Mucosa of rectum (tissue), 2 donors: ENCODE results near the gene SLC35G3.
"Not testable (repeated sequence)": the region's sequence is repeated elsewhere in the genome, so short reads cannot be mapped to it uniquely, and the experiment has no call there.

ENCODE experiments used
- H3K27ac ChIP-seq, 2 donors: one replicate each; pipeline ENCODE4 v1.7.0; 2013; ENCODE audit warnings: inconsistent platforms in 2 of 2, low read depth in 2 of 2, low read length in 2 of 2
- H3K27me3 ChIP-seq, 2 donors: one replicate each; pipeline ENCODE4 v1.7.0; 2013; ENCODE audit warnings: low read length in 2 of 2; ENCODE audit not compliant: control insufficient read depth in 2 of 2, insufficient read depth in 2 of 2
- H3K36me3 ChIP-seq, 2 donors: one replicate each; pipeline ENCODE4 v1.7.0; 2013; ENCODE audit warnings: low read length in 2 of 2; ENCODE audit not compliant: control insufficient read depth in 2 of 2, insufficient read depth in 2 of 2
- H3K4me1 ChIP-seq, 2 donors: one replicate each; pipeline ENCODE4 v1.7.0; 2013; ENCODE audit warnings: low read length in 2 of 2, mild to moderate bottlenecking in 1 of 2; ENCODE audit not compliant: control insufficient read depth in 2 of 2, insufficient read depth in 2 of 2
- H3K4me3 ChIP-seq, 2 donors: one replicate each; pipeline ENCODE4 v1.7.0; 2013; ENCODE audit warnings: low read length in 2 of 2
- H3K9ac ChIP-seq, 2 donors: one replicate each; pipeline ENCODE4 v1.7.0; 2013; ENCODE audit warnings: low read length in 2 of 2, low read depth in 1 of 2, mild to moderate bottlenecking in 1 of 2
- H3K9me3 ChIP-seq, 2 donors: one replicate each; pipeline ENCODE4 v1.7.0; 2013; ENCODE audit warnings: low read length in 2 of 2; ENCODE audit not compliant: control insufficient read depth in 2 of 2
- donor health status: healthy.
- donor health status: Normal muscosa, but diverticular disease.

The SLC35G3 gene

GRCh38 chr17:35235289-35235688 is 41.1 kb upstream of the SLC35G3 start:
- Histone ChIP-seq H3K9ac (no peak overlapping the region), H3K27ac (no peak overlapping the region), H3K27me3 (no peaks in the 10 kb centered on the region), H3K9me3 (no peaks in the 10 kb centered on the region), H3K4me3 (no peak overlapping the region), H3K36me3 (no peaks in the 10 kb centered on the region), H3K4me1 (no peaks in the 10 kb centered on the region)

GRCh38 chr17:35234315-35234714 is 40.1 kb upstream of the SLC35G3 start:
- H3K9me3 ChIP-seq, H3K4me3 ChIP-seq, H3K36me3 ChIP-seq, H3K9ac ChIP-seq, H3K27me3 ChIP-seq, H3K27ac ChIP-seq, H3K4me1 ChIP-seq: not testable (repeated sequence)

DNA sequence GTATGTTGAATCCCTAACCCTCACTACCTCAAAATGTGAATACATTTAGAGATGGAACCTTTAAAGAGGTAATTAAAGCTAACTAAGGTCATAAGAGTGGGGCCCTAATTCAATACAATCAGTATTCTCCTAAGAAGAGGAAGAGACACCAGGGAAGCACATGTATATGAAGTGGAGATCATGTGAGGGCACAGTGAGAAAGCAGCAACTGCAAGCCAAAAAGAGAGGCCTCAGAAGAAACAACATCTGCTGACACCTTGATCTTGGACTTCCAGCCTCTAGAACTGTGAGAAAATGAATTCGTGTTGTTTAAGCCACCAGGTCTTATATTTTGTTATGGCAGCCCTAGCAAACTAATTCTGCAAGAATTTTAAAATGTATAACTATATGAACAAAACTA is 35.4 kb upstream of the SLC35G3 start:
- no peaks in the 10 kb centered on the region for H3K27me3 ChIP-seq

GRCh38 chr17:35227546-35227945 is 33.4 kb upstream of the SLC35G3 start:
- H3K9ac ChIP-seq = no peak overlapping the region
- no peaks in the 10 kb centered on the region for H3K4me1 ChIP-seq
- no peaks in the 10 kb centered on the region for H3K9me3 ChIP-seq
- no peak overlapping the region for H3K4me3 ChIP-seq
- no peak overlapping the region for H3K27ac ChIP-seq
- no peaks in the 10 kb centered on the region for H3K27me3 ChIP-seq
- no peaks in the 10 kb centered on the region for H3K36me3 ChIP-seq

More for the DNA sequence above, 35.4 kb upstream of the SLC35G3 start:
- Histone ChIP-seq H3K4me3 (no peak overlapping the region), H3K9me3 (no peaks in the 10 kb centered on the region), H3K27ac (no peak overlapping the region), H3K9ac (no peak overlapping the region), H3K36me3 (no peaks in the 10 kb centered on the region), H3K4me1 (no peaks in the 10 kb centered on the region)

- Histone ChIP-seq H3K27me3 (no peaks in the 10 kb centered on the region), H3K9me3 (no peaks in the 10 kb centered on the region), H3K4me3 (no peak overlapping the region), H3K27ac (no peak overlapping the region), H3K9ac (no peak overlapping the region), H3K4me1 (no peaks in the 10 kb centered on the region), H3K36me3 (no peaks in the 10 kb centered on the region)
Measured at GRCh38 chr17:35224436-35224835, 30.2 kb upstream of the SLC35G3 start.

DNA sequence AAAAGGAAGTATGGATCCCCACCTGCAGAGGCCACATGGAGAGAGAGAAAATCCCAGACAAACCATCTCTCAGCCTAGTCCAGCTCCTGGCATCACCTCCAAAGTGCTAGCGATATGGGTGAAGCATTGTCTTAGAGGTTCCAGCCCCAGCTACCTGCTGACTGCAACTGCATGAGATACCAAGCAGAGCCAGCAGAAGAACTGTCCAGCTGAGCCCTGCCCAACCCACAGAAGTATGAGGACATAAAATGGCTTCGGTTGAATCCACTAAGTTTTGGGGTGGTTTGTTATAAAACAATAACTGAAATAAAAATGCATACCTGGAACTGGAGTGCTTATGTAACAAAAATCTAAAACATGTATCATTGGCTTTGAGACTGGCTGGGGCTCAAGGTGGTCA is 28.3 kb upstream of the SLC35G3 start:
- Histone ChIP-seq H3K9me3 (no peaks in the 10 kb centered on the region), H3K4me3 (no peak overlapping the region), H3K27me3 (no peaks in the 10 kb centered on the region), H3K27ac (no peak overlapping the region), H3K9ac (no peak overlapping the region), H3K4me1 (no peaks in the 10 kb centered on the region), H3K36me3 (no peaks in the 10 kb centered on the region)

DNA sequence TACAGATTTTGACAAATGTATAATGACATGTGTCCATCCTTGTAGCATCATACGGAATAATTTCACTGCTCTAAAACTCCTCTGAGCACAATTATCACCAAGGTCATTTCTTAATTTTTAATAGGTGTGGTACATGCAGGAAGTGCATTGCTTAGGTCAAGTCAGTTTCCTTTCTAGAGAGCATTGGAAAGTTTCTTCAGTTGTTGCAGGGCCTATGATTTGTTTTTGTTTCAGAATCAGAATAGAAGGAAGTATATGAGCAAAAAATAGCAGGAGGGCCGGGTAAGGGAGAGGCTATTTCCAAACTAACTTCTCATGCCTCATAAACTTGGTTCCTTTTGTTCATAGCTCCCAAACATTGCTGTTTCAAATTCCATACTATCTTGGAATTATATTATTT is 24.7 kb upstream of the SLC35G3 start:
- Histone ChIP-seq H3K27me3 (no peaks in the 10 kb centered on the region), H3K27ac (peak overlapping the region in 1 of 2 donors; percentile 25), H3K4me3 (no peak overlapping the region), H3K4me1 (peaks cover 0 to 3% of the 10 kb centered on the region in 2 donors), H3K9ac (no peak overlapping the region), H3K9me3 (no peaks in the 10 kb centered on the region), H3K36me3 (no peaks in the 10 kb centered on the region)

DNA sequence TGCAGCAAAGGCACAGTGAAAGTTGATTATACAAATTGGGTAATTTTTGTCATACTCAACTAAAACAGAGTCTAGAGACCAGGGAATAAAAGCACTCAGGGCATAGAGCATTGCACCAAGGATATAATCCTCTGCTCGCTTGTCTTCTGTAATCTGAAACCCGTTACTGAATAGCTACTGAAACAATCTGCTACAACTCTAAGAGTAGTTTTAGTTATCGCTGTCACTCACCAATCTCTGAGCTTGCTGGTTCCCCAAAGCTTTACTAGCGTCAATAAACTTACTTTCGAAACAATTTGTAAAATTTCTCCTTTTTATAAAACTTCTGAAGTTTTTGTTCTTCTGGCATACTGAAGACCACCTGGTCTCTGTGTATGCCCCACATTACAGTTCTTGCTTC is 22.9 kb upstream of the SLC35G3 start:
- no peak overlapping the region for H3K9ac ChIP-seq
- no peaks in the 10 kb centered on the region for H3K27me3 ChIP-seq
- H3K27ac ChIP-seq = no peak overlapping the region
- no peaks in the 10 kb centered on the region for H3K36me3 ChIP-seq
- no peaks in the 10 kb centered on the region for H3K9me3 ChIP-seq
- peaks cover 0 to 3% of the 10 kb centered on the region in 2 donors for H3K4me1 ChIP-seq
- no peak overlapping the region for H3K4me3 ChIP-seq

- peaks cover 0 to 3% of the 10 kb centered on the region in 2 donors for H3K4me1 ChIP-seq
- no peaks in the 10 kb centered on the region for H3K27me3 ChIP-seq
- H3K27ac ChIP-seq = peak overlapping the region; percentile 44 to 66
- no peaks in the 10 kb centered on the region for H3K9me3 ChIP-seq
- H3K4me3 ChIP-seq = no peak overlapping the region
- no peaks in the 10 kb centered on the region for H3K36me3 ChIP-seq
- H3K9ac ChIP-seq = no peak overlapping the region
Measured at GRCh38 chr17:35214631-35215273, 20.6 kb upstream of the SLC35G3 start.

DNA sequence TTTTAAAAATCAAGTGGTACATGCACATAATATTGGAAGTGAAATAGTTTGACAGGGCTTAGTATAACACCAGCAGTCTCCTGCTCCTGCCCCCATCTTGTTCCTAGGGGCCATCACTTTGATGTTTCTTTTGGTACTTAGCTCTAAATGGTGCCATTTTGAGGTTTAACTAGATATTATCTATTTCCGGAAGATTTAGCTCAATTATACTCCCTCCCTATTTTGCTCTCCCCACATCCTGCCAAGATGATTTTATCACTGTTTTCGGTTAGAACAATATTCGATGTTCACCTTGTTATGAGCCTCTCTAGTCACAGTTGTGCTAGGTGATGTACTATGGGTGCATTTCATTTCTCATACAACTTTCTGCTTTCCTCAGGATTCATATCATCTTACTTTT is 20.0 kb upstream of the SLC35G3 start:
- Histone ChIP-seq H3K9ac (no peak overlapping the region), H3K36me3 (no peaks in the 10 kb centered on the region), H3K4me3 (no peak overlapping the region), H3K4me1 (peaks cover 0 to 3% of the 10 kb centered on the region in 2 donors), H3K27ac (peak overlapping the region; percentile 38 to 44), H3K27me3 (no peaks in the 10 kb centered on the region), H3K9me3 (no peaks in the 10 kb centered on the region)
